Left lung (tissue), 10 donors: ENCODE results near the gene MYBPC2. TPM values are rescaled to one million over a fixed set of nuclear protein-coding genes. Genes with fewer than 3 reads are reported as not detected.

Experiments used
- ATAC-seq: fragments of 200-7000 bp; cut with Tn5 transposase; one replicate; pipeline ENCODE4 v1.9.1; 2020; ENCODE audit warnings: moderate library complexity
- DNase-seq, 4 donors: peaks; one replicate each; pipeline ENCODE4 v3.0.0-alpha.2; 2013 to 2020
- H3K27ac ChIP-seq, 2 donors: fragments of 200-600 bp; sonication (generic) in 1 of 2; one replicate each; pipeline versions ENCODE4 v1.5.0 to v1.8.0; 2020 to 2021
- H3K27me3 ChIP-seq, 2 donors: fragments of 200-600 bp; sonication (generic) in 1 of 2; one replicate each; pipeline versions ENCODE4 v1.5.0 to v1.8.0; 2020 to 2021
- H3K36me3 ChIP-seq, 2 donors: fragments of 200-600 bp; sonication (generic) in 1 of 2; one replicate each; pipeline versions ENCODE4 v1.5.0 to v1.8.0; 2020 to 2021
- H3K4me1 ChIP-seq, 2 donors: fragments of 200-600 bp; one replicate each; pipeline ENCODE4 v1.8.0; 2021
- H3K4me3 ChIP-seq, 2 donors: fragments of 200-600 bp; sonication (generic) in 1 of 2; one replicate each; pipeline versions ENCODE4 v1.5.0 to v1.8.0; 2020 to 2021; ENCODE audit warnings: mild to moderate bottlenecking in 1 of 2
- H3K9me3 ChIP-seq, 2 donors: fragments of 200-600 bp; sonication (generic) in 1 of 2; one replicate each; pipeline versions ENCODE4 v1.5.0 to v1.8.0; 2020 to 2021
- CTCF ChIP-seq, 2 donors: fragments of 200-600 bp; sonication (generic) in 1 of 2; IDR thresholded peaks; one replicate each; pipeline versions ENCODE4 v1.5.0 to v1.8.0; 2021; ENCODE audit warnings: antibody characterized with exemption in 2 of 2
- intact Hi-C, 2 donors: fragments of 100-400 bp; cut with DNase I; formaldehyde crosslinking; loops; one replicate each; pipeline versions ENCODE4 v1.11.2 to v1.14.2; 2022
- polyA plus RNA-seq, 6 donors: library from polyadenylated mRNA; unstranded; fragments of 120-200 nt; gene quantifications; one replicate each; pipeline ENCODE4 v1.2.1, GENCODE V29; 2013; ENCODE audit not compliant: insufficient read length in 6 of 6
- total RNA-seq, 2 donors: library from RNA; stranded (reverse); fragmentation: NEBNext Ultra II Directional; extraction: Animal tissue kit (Norgen Biotek cat#: 25700); gene quantifications; one replicate each; pipeline ENCODE4 v1.2.1, GENCODE V29; 2021
- donor health status: DM: no; HTN: yes; CAD: no.
- donor health status: DM: no; HTN: no; CAD: no.

The MYBPC2 gene
- total and polyA plus RNA-seq, 8 donors: 0.06 to 0.70 (median 0.21) TPM; not detected in 2

GRCh38 chr19:50455992-50456391, 23.3 kb downstream of the MYBPC2 start:
- H3K36me3 ChIP-seq: no peaks in the 10 kb centered on the region
- no peak for TF ChIP-seq CTCF (IDR thresholded peaks at IDR 0.05)
- peaks cover 19 to 53% of the 10 kb centered on the region in 2 donors for H3K27me3 ChIP-seq
- intact Hi-C loops: no loop called here
- DNase-seq (no peak), ATAC-seq (no peak)
- no peak overlapping the region for H3K27ac ChIP-seq
- no peak overlapping the region for H3K4me3 ChIP-seq
- no peaks in the 10 kb centered on the region for H3K4me1 ChIP-seq
- H3K9me3 ChIP-seq: no peaks in the 10 kb centered on the region

- Histone ChIP-seq H3K27me3 (peaks cover 19 to 56% of the 10 kb centered on the region in 2 donors), H3K36me3 (no peaks in the 10 kb centered on the region), H3K27ac (no peak overlapping the region), H3K9me3 (no peaks in the 10 kb centered on the region), H3K4me3 (no peak overlapping the region), H3K4me1 (no peaks in the 10 kb centered on the region)
- intact Hi-C loops: no loop called here
- no peak for ATAC-seq
- no peak for DNase-seq
- TF ChIP-seq CTCF (IDR thresholded peaks at IDR 0.05): no peak
These were observed 24.6 kb downstream of the MYBPC2 start for GRCh38 chr19:50457300-50457699.

- Histone ChIP-seq H3K36me3 (no peaks in the 10 kb centered on the region), H3K4me3 (no peak overlapping the region), H3K27ac (no peak overlapping the region), H3K9me3 (no peaks in the 10 kb centered on the region), H3K27me3 (peaks cover 19 to 56% of the 10 kb centered on the region in 2 donors), H3K4me1 (no peaks in the 10 kb centered on the region)
- ATAC-seq (no peak), DNase-seq (no peak)
- TF ChIP-seq CTCF (IDR thresholded peaks at IDR 0.05): no peak
- intact Hi-C loops: no loop called here
These were observed 25.8 kb downstream of the MYBPC2 start for GRCh38 chr19:50458396-50459066.

GRCh38 chr19:50459067-50459456, 26.4 kb downstream of the MYBPC2 start:
- no peak overlapping the region for H3K27ac ChIP-seq
- H3K4me1 ChIP-seq: no peaks in the 10 kb centered on the region
- DNase-seq: no peak
- ATAC-seq: no peak
- intact Hi-C loops: no loop called here
- H3K27me3 ChIP-seq: peaks cover 19 to 56% of the 10 kb centered on the region in 2 donors
- H3K36me3 ChIP-seq: no peaks in the 10 kb centered on the region
- TF ChIP-seq CTCF (IDR thresholded peaks at IDR 0.05): no peak
- no peak overlapping the region for H3K4me3 ChIP-seq
- H3K9me3 ChIP-seq: no peaks in the 10 kb centered on the region

- no peaks in the 10 kb centered on the region for H3K36me3 ChIP-seq
- H3K4me1 ChIP-seq: no peaks in the 10 kb centered on the region
- ATAC-seq (no peak), DNase-seq (peak in 1 of 4 donors; percentile 10)
- H3K4me3 ChIP-seq: no peak overlapping the region
- H3K9me3 ChIP-seq: no peaks in the 10 kb centered on the region
- no peak for TF ChIP-seq CTCF (IDR thresholded peaks at IDR 0.05)
- no peak overlapping the region for H3K27ac ChIP-seq
- intact Hi-C loops: loop anchor here in 1 of 2 donors (5.0 kb wide), 1 partner anchor 92 kb away; the partner anchor contains the start of gene NAPSA
- H3K27me3 ChIP-seq: peaks cover 19 to 56% of the 10 kb centered on the region in 2 donors
These were observed 26.9 kb downstream of the MYBPC2 start for GRCh38 chr19:50459638-50460037.
